ENCODE results near the gene PFDN2.

DNA sequence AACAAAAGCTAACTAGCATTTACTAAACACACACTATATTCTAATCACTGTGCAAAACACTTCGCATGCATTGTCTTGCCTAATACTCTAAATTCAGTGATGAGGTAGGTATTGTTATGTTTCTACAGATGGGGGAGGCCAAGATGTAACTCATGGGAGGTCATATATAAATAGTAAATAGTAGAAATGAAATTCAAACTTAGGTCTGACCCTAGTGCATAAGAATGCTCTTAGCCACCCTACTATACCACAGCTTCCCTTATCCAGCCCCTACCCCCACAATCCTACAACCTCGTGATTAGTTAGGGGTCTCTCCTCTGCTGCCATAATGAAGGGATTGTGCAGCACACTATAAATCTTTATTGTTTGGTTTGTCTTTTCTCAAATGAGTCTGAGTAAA lies 3.3 kb downstream of the PFDN2 start:
- TF ChIP-seq CTCF (IDR thresholded peaks at IDR 0.05; ENCODE audit: low read length) (no peak), EZH2phosphoT487 (IDR thresholded peaks at IDR 0.05; ENCODE audit: low read length) (no peak), EZH2 (optimal IDR thresholded peaks at IDR 0.05; ENCODE audit: low read depth, low read length) (no peak)

Measured in MM.1S (cell line).